Measurements from ENCODE around the gene HIF1AN. TPM values are rescaled to one million over a fixed set of nuclear protein-coding genes. Genes with fewer than 3 reads are reported as not detected.

HIF1AN gene
- total RNA-seq, 1 experiment from 2014 or later = 58.7 TPM

DNA sequence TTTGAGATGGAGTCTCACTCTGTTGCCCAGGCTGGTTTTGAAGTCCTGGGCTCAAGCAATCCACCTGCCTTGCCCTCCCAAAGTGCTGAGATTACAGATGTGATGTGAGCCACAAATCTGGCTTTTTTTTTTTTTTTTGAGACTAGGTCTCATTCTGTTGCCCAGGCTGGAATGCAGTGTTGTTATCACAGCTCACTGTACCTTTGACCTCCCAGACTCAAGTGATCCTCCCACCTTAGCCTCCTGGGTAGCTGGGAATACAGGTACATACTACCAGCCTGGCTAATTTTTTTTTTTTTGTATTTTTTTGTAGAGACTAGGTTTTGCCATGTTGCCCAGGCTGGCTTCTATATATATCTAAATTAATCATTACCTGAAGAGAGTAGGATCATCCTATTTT lies 62.4 kb downstream of the HIF1AN start:
- H3K27me3 Mint-ChIP-seq (ENCODE audit: low read depth) = peaks cover 44% of the 10 kb centered on the region
- Histone ChIP-seq H3K27ac (ENCODE audit: insufficient read length, low read depth, low read length) (no peak overlapping the region), H3K4me2 (ENCODE audit: insufficient read depth, insufficient read length, low read length) (no peak overlapping the region), H3K79me1 (ENCODE audit: insufficient read depth, low read depth, low read length, poor library complexity, severe bottlenecking) (no peaks in the 10 kb centered on the region), H3T11ph (ENCODE audit: low read length) (no peak overlapping the region), H4K20me1 (ENCODE audit: control insufficient read depth, insufficient read depth, insufficient read length) (no peaks in the 10 kb centered on the region), H3K27me3 (ENCODE audit: insufficient read depth, low read length) (no peaks in the 10 kb centered on the region), H2BK12ac (ENCODE audit: insufficient read length, low read depth, low read length) (no peak overlapping the region), H2BK120ac (ENCODE audit: low read depth, low read length, poor library complexity, severe bottlenecking) (no peak overlapping the region), H2BK15ac (ENCODE audit: low read depth, low read length) (no peak overlapping the region), H2BK5ac (ENCODE audit: insufficient read length, low read length) (no peak overlapping the region), H3K9me3 (ENCODE audit: control insufficient read depth, low read depth, low read length) (no peaks in the 10 kb centered on the region), H3K79me2 (ENCODE audit: insufficient read depth, low read length) (no peaks in the 10 kb centered on the region), H3K56ac (ENCODE audit: insufficient read length, low read depth, low read length) (no peak overlapping the region), H3K14ac (ENCODE audit: insufficient read depth, low read length) (no peak overlapping the region), H3K4ac (ENCODE audit: low read depth, low read length) (no peak overlapping the region), H3K9ac (ENCODE audit: extremely low read depth, insufficient read length, low read length) (no peak overlapping the region), H4K91ac (ENCODE audit: insufficient read length, low read depth, low read length) (no peak overlapping the region), H2AK5ac (ENCODE audit: insufficient read length, low read length) (no peak overlapping the region), H3K23me2 (ENCODE audit: insufficient read length, low read depth, low read length, poor library complexity, severe bottlenecking) (no peaks in the 10 kb centered on the region), H3K4me1 (ENCODE audit: insufficient read depth, low read length) (no peaks in the 10 kb centered on the region), H3K18ac (ENCODE audit: insufficient read length, low read depth, low read length) (no peak overlapping the region), H2BK20ac (ENCODE audit: low read depth, low read length, poor library complexity, severe bottlenecking) (no peak overlapping the region), H4K5ac (ENCODE audit: insufficient read length, low read depth, low read length) (no peak overlapping the region), H2AFZ (ENCODE audit: low read length) (no peak overlapping the region), H3K23ac (ENCODE audit: insufficient read length, low read depth, low read length) (no peak overlapping the region), H4K8ac (replicated peaks; ENCODE audit: insufficient read length, low read depth, low read length) (no peak overlapping the region)
- no peaks in the 10 kb centered on the region for H3K4me1 Mint-ChIP-seq
- no peaks in the 10 kb centered on the region for H3K36me3 Mint-ChIP-seq (ENCODE audit: insufficient read depth in 1 of 3, low read depth in 3 of 3)
- TF ChIP-seq, protein P1, sequence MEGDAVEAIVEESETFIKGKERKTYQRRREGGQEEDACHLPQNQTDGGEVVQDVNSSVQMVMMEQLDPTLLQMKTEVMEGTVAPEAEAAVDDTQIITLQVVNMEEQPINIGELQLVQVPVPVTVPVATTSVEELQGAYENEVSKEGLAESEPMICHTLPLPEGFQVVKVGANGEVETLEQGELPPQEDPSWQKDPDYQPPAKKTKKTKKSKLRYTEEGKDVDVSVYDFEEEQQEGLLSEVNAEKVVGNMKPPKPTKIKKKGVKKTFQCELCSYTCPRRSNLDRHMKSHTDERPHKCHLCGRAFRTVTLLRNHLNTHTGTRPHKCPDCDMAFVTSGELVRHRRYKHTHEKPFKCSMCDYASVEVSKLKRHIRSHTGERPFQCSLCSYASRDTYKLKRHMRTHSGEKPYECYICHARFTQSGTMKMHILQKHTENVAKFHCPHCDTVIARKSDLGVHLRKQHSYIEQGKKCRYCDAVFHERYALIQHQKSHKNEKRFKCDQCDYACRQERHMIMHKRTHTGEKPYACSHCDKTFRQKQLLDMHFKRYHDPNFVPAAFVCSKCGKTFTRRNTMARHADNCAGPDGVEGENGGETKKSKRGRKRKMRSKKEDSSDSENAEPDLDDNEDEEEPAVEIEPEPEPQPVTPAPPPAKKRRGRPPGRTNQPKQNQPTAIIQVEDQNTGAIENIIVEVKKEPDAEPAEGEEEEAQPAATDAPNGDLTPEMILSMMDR (conservative IDR thresholded peaks at IDR 0.05) = no peak
- no peak overlapping the region for H3K4me3 Mint-ChIP-seq
- no peak overlapping the region for H3K27ac Mint-ChIP-seq
- DNase-seq = no peak
- no peaks in the 10 kb centered on the region for H3K9me3 Mint-ChIP-seq

All from H9 (cell line).